ENCODE data around the gene BAIAP2L2. TPM values are rescaled to one million over a fixed set of nuclear protein-coding genes. Genes with fewer than 3 reads are reported as not detected.

BAIAP2L2 gene
- total RNA-seq, 1 experiment from 2014 or later: 2.3 TPM

- Histone ChIP-seq H4K91ac (ENCODE audit: insufficient read length, low read depth, low read length) (no peak overlapping the region), H3K4ac (ENCODE audit: low read depth, low read length) (no peak overlapping the region), H3K14ac (ENCODE audit: insufficient read depth, low read length) (no peak overlapping the region), H3K9me3 (ENCODE audit: control insufficient read depth, low read depth, low read length) (no peaks in the 10 kb centered on the region), H3T11ph (ENCODE audit: low read length) (no peak overlapping the region), H3K27me3 (ENCODE audit: insufficient read depth, low read length) (no peaks in the 10 kb centered on the region), H3K23ac (ENCODE audit: insufficient read length, low read depth, low read length) (no peak overlapping the region), H3K9ac (ENCODE audit: extremely low read depth, insufficient read length, low read length) (no peak overlapping the region), H4K20me1 (ENCODE audit: control insufficient read depth, insufficient read depth, insufficient read length) (no peaks in the 10 kb centered on the region), H4K8ac (replicated peaks; ENCODE audit: insufficient read length, low read depth, low read length) (no peak overlapping the region), H2AK5ac (ENCODE audit: insufficient read length, low read length) (no peak overlapping the region), H2AFZ (ENCODE audit: low read length) (no peak overlapping the region), H2BK20ac (ENCODE audit: low read depth, low read length, poor library complexity, severe bottlenecking) (no peak overlapping the region), H3K4me1 (ENCODE audit: insufficient read depth, low read length) (no peaks in the 10 kb centered on the region), H2BK120ac (ENCODE audit: low read depth, low read length, poor library complexity, severe bottlenecking) (no peak overlapping the region), H4K5ac (ENCODE audit: insufficient read length, low read depth, low read length) (no peak overlapping the region), H3K79me1 (ENCODE audit: insufficient read depth, low read depth, low read length, poor library complexity, severe bottlenecking) (no peaks in the 10 kb centered on the region), H3K23me2 (ENCODE audit: insufficient read length, low read depth, low read length, poor library complexity, severe bottlenecking) (no peaks in the 10 kb centered on the region), H2BK5ac (ENCODE audit: insufficient read length, low read length) (no peak overlapping the region), H3K18ac (ENCODE audit: insufficient read length, low read depth, low read length) (no peak overlapping the region), H3K79me2 (ENCODE audit: insufficient read depth, low read length) (no peaks in the 10 kb centered on the region), H3K56ac (ENCODE audit: insufficient read length, low read depth, low read length) (no peak overlapping the region), H3K27ac (ENCODE audit: insufficient read length, low read depth, low read length) (no peak overlapping the region), H2BK15ac (ENCODE audit: low read depth, low read length) (no peak overlapping the region), H3K4me2 (ENCODE audit: insufficient read depth, insufficient read length, low read length) (no peak overlapping the region), H2BK12ac (ENCODE audit: insufficient read length, low read depth, low read length) (no peak overlapping the region)
- no peak for DNase-seq
- Mint-ChIP-seq H3K4me1 (peaks cover 0 to 4% of the 10 kb centered on the region in 2 experiments; a peak in 1 of 4 replicates), H3K4me3 (no peak overlapping the region), H3K36me3 (ENCODE audit: insufficient read depth in 1 of 3, low read depth in 3 of 3) (peaks cover 9 to 71% (median 57%) of the 10 kb centered on the region in 3 experiments), H3K27me3 (ENCODE audit: low read depth) (no peaks in the 10 kb centered on the region), H3K27ac (no peak overlapping the region; a peak in 1 of 7 replicates), H3K9me3 (no peaks in the 10 kb centered on the region)
- TF ChIP-seq CTCF (conservative IDR thresholded peaks at IDR 0.05): no peak
- WGBS (ENCODE audit: extremely low coverage, insufficient read length, low lambda C conversion rate): no CpG with 5 or more reads among the region's 13 CpGs
Measured at GRCh38 chr22:38067761-38068360, 42.6 kb downstream of the BAIAP2L2 start.

Data from H9 (cell line).